ENCODE data around the gene POU1F1. TPM values are rescaled to one million over a fixed set of nuclear protein-coding genes. Genes with fewer than 3 reads are reported as not detected.

The POU1F1 gene
- total and polyA plus RNA-seq, 2 of the 4 experiments (the other 2 are of a cell fraction) = not detected

GRCh38 chr3:87311309-87311708 is 34.9 kb upstream of the POU1F1 start:
- no peak overlapping the region for H3K14ac ChIP-seq (replicated peaks; ENCODE audit: low read depth, low read length)
- H3K9me1 ChIP-seq (ENCODE audit: insufficient read depth, low read length) = no peaks in the 10 kb centered on the region
- no peak overlapping the region for H3K18ac ChIP-seq (ENCODE audit: low read depth, low read length)
- H4K5ac ChIP-seq (ENCODE audit: low read depth, low read length) = no peak overlapping the region
- no TSS peak for BruUV-seq (replicated peaks)
- H3K27me3 ChIP-seq (ENCODE audit: control insufficient read depth, insufficient read depth, low read length) = peaks cover 2% of the 10 kb centered on the region; the same call in 1 of the 2 replicates
- H4K8ac ChIP-seq (ENCODE audit: low read depth in 2 of 2, low read length in 2 of 2) = no peak overlapping the region
- no peak overlapping the region for H2AK5ac ChIP-seq (ENCODE audit: low read depth, low read length)
- H3K4me1 ChIP-seq (ENCODE audit: control insufficient read depth, insufficient read depth, low read length) = no peaks in the 10 kb centered on the region
- ChIA-PET CTCF (no interaction called here), POLR2A (ENCODE audit: unreplicated experiment) (no interaction called here)
- intact Hi-C loops (cut with micrococcal nuclease) (no loop called here), in situ Hi-C loops (cut with MboI; ENCODE audit: low sequenced_read_pairs) (no loop called here), dilution Hi-C loops (cut with HindIII; ENCODE audit: low sequenced_read_pairs, unreplicated experiment) (no loop called here)
- no peak overlapping the region for H3K4ac ChIP-seq (ENCODE audit: low read depth, low read length)
- no peak overlapping the region for H3K4me2 ChIP-seq (ENCODE audit: low read depth, low read length)
- no peak overlapping the region for H3K27ac ChIP-seq (ENCODE audit: insufficient read depth, low read length)
- no peaks in the 10 kb centered on the region for H3K9me3 ChIP-seq (ENCODE audit: control insufficient read depth, insufficient read depth, low read length)
- H3K4me3 ChIP-seq (ENCODE audit: insufficient read depth, low read depth, low read length) = no peak overlapping the region
- H2AK9ac ChIP-seq (replicated peaks; ENCODE audit: low read depth, low read length, poor library complexity) = no peak overlapping the region
- no peak overlapping the region for H2BK15ac ChIP-seq (ENCODE audit: low read depth, low read length)
- no peaks in the 10 kb centered on the region for H3K79me1 ChIP-seq (ENCODE audit: low read depth in 1 of 2, low read length in 2 of 2)
- no peak overlapping the region for H2AFZ ChIP-seq (replicated peaks; ENCODE audit: low read length, poor library complexity)
- no peaks in the 10 kb centered on the region for H4K20me1 ChIP-seq (ENCODE audit: insufficient read depth, low read length)
- no peak overlapping the region for H3K9ac ChIP-seq (ENCODE audit: low read depth, low read length)
- no peak overlapping the region for H2BK20ac ChIP-seq (ENCODE audit: low read depth, low read length)
- H4K91ac ChIP-seq (ENCODE audit: insufficient read depth, low read depth, low read length) = no peak overlapping the region
- H3K56ac ChIP-seq (ENCODE audit: extremely low read depth, insufficient read depth, low read length) = no peak overlapping the region
- H3K23ac ChIP-seq (ENCODE audit: low read depth, low read length) = no peak overlapping the region
- DNase-seq (no peak), ATAC-seq (ENCODE audit: low read depth) (no peak)
- no peak overlapping the region for H2BK120ac ChIP-seq (ENCODE audit: low read depth, low read length)
- no peak overlapping the region for H2BK5ac ChIP-seq (ENCODE audit: low read depth, low read length, poor library complexity, severe bottlenecking)
- TF ChIP-seq FOS (IDR thresholded peaks at IDR 0.05; ENCODE audit: low read depth, low read length) (no peak), ELK1 (IDR thresholded peaks at IDR 0.05; ENCODE audit: borderline replicate concordance, low read depth, low read length) (no peak), MAZ (IDR thresholded peaks at IDR 0.05; ENCODE audit: borderline replicate concordance, low read depth, low read length) (no peak), NFE2L2 (IDR thresholded peaks at IDR 0.05; ENCODE audit: low read depth, low read length) (no peak), RAD21 (IDR thresholded peaks at IDR 0.05; ENCODE audit: low read length) (no peak), SMC3 (IDR thresholded peaks at IDR 0.05; ENCODE audit: low read depth, low read length) (no peak), POLR2A (IDR thresholded peaks at IDR 0.05; ENCODE audit: low read depth, low read length) (no peak), CEBPB (IDR thresholded peaks at IDR 0.05; ENCODE audit: low read depth, low read length) (no peak), RFX5 (IDR thresholded peaks at IDR 0.05; ENCODE audit: low read depth, low read length) (no peak), MAFK (IDR thresholded peaks at IDR 0.05; ENCODE audit: low read depth, low read length) (no peak), RCOR1 (IDR thresholded peaks at IDR 0.05; ENCODE audit: insufficient replicate concordance, low read length) (no peak), BHLHE40 (IDR thresholded peaks at IDR 0.05; ENCODE audit: low read depth, low read length) (no peak), USF2 (IDR thresholded peaks at IDR 0.05; ENCODE audit: low read depth, low read length) (no peak), CHD1 (IDR thresholded peaks at IDR 0.05; ENCODE audit: low read depth, low read length) (no peak), CTCF (conservative IDR thresholded peaks at IDR 0.05; ENCODE audit: low read depth, low read length) (no peak)
- H3K36me3 ChIP-seq (ENCODE audit: control insufficient read depth, insufficient read depth, low read length) = no peaks in the 10 kb centered on the region
- WGBS, 2 experiments (ENCODE audit: extremely low coverage in 2 of 2, insufficient read length in 1 of 2) = no CpG with 5 or more reads among the region's 1 CpG

All from IMR-90 (cell line).